Keratinocyte (primary cell): ENCODE measurements around the gene MRPL24. TPM values are rescaled to one million over a fixed set of nuclear protein-coding genes. Genes with fewer than 3 reads are reported as not detected.

Source experiments
- DNase-seq: peaks from one replicate; pipeline ENCODE4 v3.0.0-alpha.2; 2011; ENCODE audit warnings: low read depth, missing footprints, low spot score
- FAIRE-seq: peaks from 2 replicates; lab custom pipeline; 2011; peaks lifted over from hg19 to GRCh38; lab: Jason Lieb, UNC
- H2AFZ ChIP-seq: 2 replicates; pipeline ENCODE4 v1.6.0; 2012; ENCODE audit warnings: low read length, control low read depth, inconsistent platforms; ENCODE audit not compliant: control insufficient read depth
- H3K27ac ChIP-seq: 2 replicates; pipeline ENCODE4 v1.5.1; 2011; ENCODE audit warnings: low read length; ENCODE audit not compliant: control insufficient read depth, insufficient read depth
- H3K27me3 ChIP-seq: 3 replicates; pipeline ENCODE4 v1.6.0; 2011; ENCODE audit warnings: low read length; ENCODE audit not compliant: control insufficient read depth, insufficient read depth; ENCODE audit errors: extremely low read depth
- H3K36me3 ChIP-seq, 2 experiments: 2 replicates in 1 of 2; 3 replicates in 1 of 2; pipeline ENCODE4 v1.5.1; 2011; ENCODE audit warnings: low read length in 2 of 2, mild to moderate bottlenecking in 1 of 2; ENCODE audit not compliant: control insufficient read depth in 2 of 2, insufficient read depth in 2 of 2; ENCODE audit errors: extremely low read depth in 1 of 2
- H3K4me1 ChIP-seq: 3 replicates; pipeline ENCODE4 v1.5.1; 2011; ENCODE audit warnings: low read length; ENCODE audit not compliant: control insufficient read depth, insufficient read depth; ENCODE audit errors: extremely low read depth
- H3K4me2 ChIP-seq: 3 replicates; pipeline ENCODE4 v1.6.0; 2011; ENCODE audit warnings: low read depth, low read length; ENCODE audit not compliant: control insufficient read depth, insufficient read depth; ENCODE audit errors: extremely low read depth
- H3K4me3 ChIP-seq, 3 experiments: fragments of 200-600 bp in 1 of 3; sonication (generic) in 1 of 3; 2 replicates in 2 of 3; 3 replicates in 1 of 3; pipeline ENCODE4 v1.5.1; 2011 to 2016; ENCODE audit warnings: low read length in 3 of 3, mild to moderate bottlenecking in 3 of 3, control low read depth in 2 of 3, inconsistent platforms in 1 of 3, low read depth in 1 of 3, mixed read lengths in 1 of 3, mixed run types in 1 of 3, moderate library complexity in 1 of 3; ENCODE audit not compliant: control insufficient read depth in 2 of 3, insufficient read depth in 2 of 3; ENCODE audit errors: extremely low read depth in 1 of 3
- H3K79me2 ChIP-seq: 2 replicates; pipeline ENCODE4 v1.6.0; 2012; ENCODE audit warnings: low read length; ENCODE audit not compliant: control insufficient read depth, insufficient read depth
- H3K9ac ChIP-seq: 3 replicates; pipeline ENCODE4 v1.6.0; 2011; ENCODE audit warnings: low read length; ENCODE audit not compliant: control insufficient read depth, insufficient read depth; ENCODE audit errors: extremely low read depth
- H3K9me1 ChIP-seq: 3 replicates; pipeline ENCODE4 v1.6.0; 2011; ENCODE audit warnings: low read length; ENCODE audit not compliant: control insufficient read depth, insufficient read depth; ENCODE audit errors: extremely low read depth
- H3K9me3 ChIP-seq: 2 replicates; pipeline ENCODE4 v1.5.1; 2012; ENCODE audit warnings: low read depth, low read length; ENCODE audit not compliant: control insufficient read depth
- H4K20me1 ChIP-seq: 3 replicates; pipeline ENCODE4 v1.6.0; 2011; ENCODE audit warnings: low read length; ENCODE audit not compliant: control insufficient read depth, insufficient read depth; ENCODE audit errors: extremely low read depth
- CTCF ChIP-seq, 3 experiments: IDR thresholded peaks in 1 of 3; conservative IDR thresholded peaks in 1 of 3; optimal IDR thresholded peaks in 1 of 3; 2 replicates in 2 of 3; 3 replicates in 1 of 3; pipeline versions ENCODE3 to v1.5.1; 2011; ENCODE audit warnings: low read length in 3 of 3, mild to moderate bottlenecking in 3 of 3, moderate library complexity in 2 of 3, control low read depth in 1 of 3, inconsistent platforms in 1 of 3; ENCODE audit not compliant: insufficient read depth in 2 of 3; ENCODE audit errors: extremely low read depth in 1 of 3
- EZH2 ChIP-seq: IDR thresholded peaks from one replicate; pipeline ENCODE4 v1.6.1; 2012; ENCODE audit warnings: inconsistent platforms, mild to moderate bottlenecking, low read length, moderate library complexity
- dilution Hi-C: fragments of 300-500 bp; cut with MboI; formaldehyde crosslinking; loops from one replicate; pipeline ENCODE4 v1.7.0; 2020; ENCODE audit warnings: low sequenced_read_pairs; ENCODE audit not compliant: extremely low pct_ligation_motif_present
- polyA plus RNA-seq, 5 experiments: library from polyadenylated mRNA; depleted of rRNA in 3 of 5; stranded (reverse) in 3 of 5; stranded (forward) in 1 of 5; unstranded in 1 of 5; fragments of >200 nt; gene quantifications; 1 replicate in 1 of 5; 2 replicates in 3 of 5; 3 replicates in 1 of 5; pipeline versions ENCODE4 v1.2.1 to v1.2.3, GENCODE V29; 2011 to 2012; ENCODE audit warnings: missing spikeins in 2 of 5, low read depth in 1 of 5, low replicate concordance in 1 of 5

The MRPL24 gene
- polyA plus RNA-seq, 1 donor (not counting 4 experiments of a cell fraction or from before 2014, with no cell fraction given): 157 TPM

GRCh38 chr1:156785458-156785857 is 44.6 kb upstream of the MRPL24 start:
- no peak overlapping the region for H3K4me3 ChIP-seq
- H3K36me3 ChIP-seq: peaks cover 14 to 32% of the 10 kb centered on the region in 2 experiments
- DNase-seq (no peak), FAIRE-seq (no peak)
- no peaks in the 10 kb centered on the region for H3K4me1 ChIP-seq
- TF ChIP-seq CTCF (optimal IDR thresholded peaks at IDR 0.05 in 1 of 3, IDR thresholded peaks at IDR 0.05 in 1 of 3, conservative IDR thresholded peaks at IDR 0.05 in 1 of 3; ENCODE audit: extremely low read depth in 1 of 3, insufficient read depth in 2 of 3, low read length in 3 of 3) (no peak), EZH2 (no peak)
- dilution Hi-C loops: no loop called here
- H3K4me2 ChIP-seq: no peak overlapping the region
- no peaks in the 10 kb centered on the region for H3K9me1 ChIP-seq
- H3K9ac ChIP-seq: no peak overlapping the region
- no peak overlapping the region for H3K27ac ChIP-seq
- peaks cover 38% of the 10 kb centered on the region for H3K79me2 ChIP-seq
- no peak overlapping the region for H2AFZ ChIP-seq
- peaks cover 3% of the 10 kb centered on the region for H4K20me1 ChIP-seq
- H3K27me3 ChIP-seq: no peaks in the 10 kb centered on the region
- no peaks in the 10 kb centered on the region for H3K9me3 ChIP-seq

GRCh38 chr1:156781585-156782186 is 40.8 kb upstream of the MRPL24 start:
- no peak for TF ChIP-seq CTCF (optimal IDR thresholded peaks at IDR 0.05 in 1 of 3, IDR thresholded peaks at IDR 0.05 in 1 of 3, conservative IDR thresholded peaks at IDR 0.05 in 1 of 3; ENCODE audit: extremely low read depth in 1 of 3, insufficient read depth in 2 of 3, low read length in 3 of 3)
- no peak for TF ChIP-seq EZH2

More at GRCh38 chr1:156781585-156782186, 40.8 kb upstream of the MRPL24 start:
- Histone ChIP-seq H3K4me3 (no peak overlapping the region), H3K9me3 (no peaks in the 10 kb centered on the region), H3K79me2 (peaks cover 60% of the 10 kb centered on the region), H3K27ac (no peak overlapping the region), H3K27me3 (no peaks in the 10 kb centered on the region), H3K9ac (no peak overlapping the region), H2AFZ (no peak overlapping the region), H3K36me3 (peaks cover 6 to 26% of the 10 kb centered on the region in 2 experiments), H4K20me1 (peaks cover 3% of the 10 kb centered on the region), H3K4me2 (no peak overlapping the region), H3K4me1 (peaks cover 2% of the 10 kb centered on the region), H3K9me1 (no peaks in the 10 kb centered on the region)
- DNase-seq: no peak
- dilution Hi-C loops: no loop called here
- FAIRE-seq: no peak
